Ishikawa (cell line): ENCODE results near the gene MAML1.

Experiments used
- CEBPB ChIP-seq: IDR thresholded peaks from 2 replicates; pipeline ENCODE4 v1.6.1; 2012
- CREB1 ChIP-seq: IDR thresholded peaks from 2 replicates; pipeline ENCODE4 v1.6.1; 2012; ENCODE audit warnings: low read depth
- EGR1 ChIP-seq: IDR thresholded peaks from 2 replicates; pipeline ENCODE4 v1.6.1; 2012
- EP300 ChIP-seq: IDR thresholded peaks from 2 replicates; pipeline ENCODE4 v1.6.1; 2012; ENCODE audit warnings: borderline replicate concordance
- FOXM1 ChIP-seq: IDR thresholded peaks from 2 replicates; pipeline ENCODE4 v1.6.1; 2012; ENCODE audit warnings: low read depth, borderline replicate concordance
- NFIC ChIP-seq: IDR thresholded peaks from 2 replicates; pipeline ENCODE4 v1.6.1; 2012
- RAD21 ChIP-seq: IDR thresholded peaks from 2 replicates; pipeline ENCODE4 v1.6.1; 2012; ENCODE audit warnings: low read depth
- REST ChIP-seq: IDR thresholded peaks from 2 replicates; pipeline ENCODE4 v1.6.1; 2012; ENCODE audit warnings: low read depth, mild to moderate bottlenecking
- TAF1 ChIP-seq: IDR thresholded peaks from 2 replicates; pipeline ENCODE4 v1.6.1; 2012; ENCODE audit warnings: low read depth, mild to moderate bottlenecking
- TCF12 ChIP-seq: IDR thresholded peaks from 2 replicates; pipeline ENCODE4 v1.6.1; 2012; ENCODE audit warnings: low read depth
- TEAD4 ChIP-seq: IDR thresholded peaks from 2 replicates; pipeline ENCODE4 v1.6.1; 2012
- YY1 ChIP-seq: IDR thresholded peaks from 2 replicates; pipeline ENCODE4 v1.6.1; 2012; ENCODE audit warnings: low read depth
- TF ChIP-seq, protein P1 (sequence below): IDR thresholded peaks from 2 replicates; pipeline ENCODE4 v1.6.1; 2012

- TF ChIP-seq TAF1 = no peak
- no peak for TF ChIP-seq RAD21
- no peak for TF ChIP-seq TCF12
- TF ChIP-seq EGR1 = no peak
- no peak for TF ChIP-seq CREB1
- no peak for TF ChIP-seq YY1
- TF ChIP-seq, protein P1, sequence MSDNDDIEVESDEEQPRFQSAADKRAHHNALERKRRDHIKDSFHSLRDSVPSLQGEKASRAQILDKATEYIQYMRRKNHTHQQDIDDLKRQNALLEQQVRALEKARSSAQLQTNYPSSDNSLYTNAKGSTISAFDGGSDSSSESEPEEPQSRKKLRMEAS = no peak
- TF ChIP-seq TEAD4 = no peak
- no peak for TF ChIP-seq REST
- no peak for TF ChIP-seq NFIC
- no peak for TF ChIP-seq CEBPB
- no peak for TF ChIP-seq EP300
- TF ChIP-seq FOXM1 = no peak
Observed at GRCh38 chr5:179762781-179763176, 30.2 kb downstream of the MAML1 start.
